HG03457 (cell line): Measurements from ENCODE around the gene PBX2.
"Not testable (repeated sequence)": the region's sequence is repeated elsewhere in the genome, so short reads cannot be mapped to it uniquely, and the experiment has no call there.

Source experiments
- ATAC-seq: cut with Tn5 transposase; IDR thresholded peaks from one replicate; pipeline ENCODE4 v1.9.1; 2021; ENCODE audit warnings: moderate number of reproducible peaks; ENCODE audit not compliant: unreplicated experiment

The PBX2 gene

GRCh38 chr6:32203426-32204267 lies 13.6 kb upstream of the PBX2 start:
- ATAC-seq = no peak

GRCh38 chr6:32202186-32202585 lies 12.2 kb upstream of the PBX2 start:
- ATAC-seq = no peak

- ATAC-seq = no peak
These were observed 10.9 kb upstream of the PBX2 start for GRCh38 chr6:32200711-32201475.

GRCh38 chr6:32198866-32199265 lies 8.9 kb upstream of the PBX2 start:
- ATAC-seq = no peak

- no peak for ATAC-seq
These were observed 8.3 kb upstream of the PBX2 start for GRCh38 chr6:32198345-32198696.

- ATAC-seq = no peak
These were observed 6.9 kb upstream of the PBX2 start for GRCh38 chr6:32196682-32197616.

- ATAC-seq = peak; percentile 72
These were observed 6.1 kb upstream of the PBX2 start for GRCh38 chr6:32195902-32196681.

- ATAC-seq = no peak
These were observed 5.6 kb upstream of the PBX2 start for GRCh38 chr6:32195652-32195901.

- ATAC-seq = peak; percentile 60
These were observed 5.0 kb upstream of the PBX2 start for GRCh38 chr6:32194825-32195651.

- no peak for ATAC-seq
These were observed 4.4 kb upstream of the PBX2 start for GRCh38 chr6:32194388-32194787.

- ATAC-seq = not testable (repeated sequence)
These were observed 3.1 kb upstream of the PBX2 start for GRCh38 chr6:32193096-32193495.

GRCh38 chr6:32192608-32193039 lies 2.6 kb upstream of the PBX2 start, which contains the start of gene GPSM3:
Gene GPSM3, minus strand, starts transcription at chr6:32192643. Its CDS starts 130 bp downstream, at chr6:32192513.
- no peak for ATAC-seq

GRCh38 chr6:32191696-32192607 lies 1.9 kb upstream of the PBX2 start:
- ATAC-seq = no peak

GRCh38 chr6:32190911-32191677 lies 1.1 kb upstream of the PBX2 start:
- no peak for ATAC-seq

GRCh38 chr6:32189742-32190053 lies 304 bp downstream of the PBX2 start:
- no peak for ATAC-seq

GRCh38 chr6:32189069-32189741 lies 797 bp downstream of the PBX2 start:
- no peak for ATAC-seq

GRCh38 chr6:32188381-32189068 lies 1.5 kb downstream of the PBX2 start:
- ATAC-seq = no peak
